HG02798 (cell line): ENCODE results near the gene CLCNKA.
"Not testable (repeated sequence)": the region's sequence is repeated elsewhere in the genome, so short reads cannot be mapped to it uniquely, and the experiment has no call there.

Experiments used
- ATAC-seq: cut with Tn5 transposase; IDR thresholded peaks from one replicate; pipeline ENCODE4 v1.9.1; 2021; ENCODE audit warnings: mild to moderate bottlenecking; ENCODE audit not compliant: unreplicated experiment, poor library complexity

Gene CLCNKA

GRCh38 chr1:15997076-15997585 is 24.7 kb upstream of the CLCNKA start:
- no peak for ATAC-seq

GRCh38 chr1:15997637-15998280 is 24.1 kb upstream of the CLCNKA start:
- no peak for ATAC-seq

GRCh38 chr1:15998929-15999328 is 22.9 kb upstream of the CLCNKA start:
- ATAC-seq, result no peak

GRCh38 chr1:16001274-16001673 is 20.6 kb upstream of the CLCNKA start:
- not testable (repeated sequence) for ATAC-seq

- ATAC-seq, result no peak
Measured at GRCh38 chr1:16005597-16005996, 16.2 kb upstream of the CLCNKA start.

GRCh38 chr1:16006010-16006409 is 15.8 kb upstream of the CLCNKA start:
- ATAC-seq, result no peak

- ATAC-seq, result no peak
Measured at GRCh38 chr1:16006552-16007485, 15.0 kb upstream of the CLCNKA start.

GRCh38 chr1:16007671-16008341 is 14.0 kb upstream of the CLCNKA start:
- ATAC-seq, result no peak

GRCh38 chr1:16009030-16009460 is 12.8 kb upstream of the CLCNKA start:
- ATAC-seq, result peak; percentile 44

GRCh38 chr1:16009678-16010077 is 12.2 kb upstream of the CLCNKA start:
- no peak for ATAC-seq

- ATAC-seq, result no peak
Measured at GRCh38 chr1:16010837-16011236, 11.0 kb upstream of the CLCNKA start.

GRCh38 chr1:16011936-16012589 is 9.8 kb upstream of the CLCNKA start:
- ATAC-seq, result no peak

- ATAC-seq, result no peak
Measured at GRCh38 chr1:16012590-16013219, 9.1 kb upstream of the CLCNKA start.

GRCh38 chr1:16013220-16013907 is 8.5 kb upstream of the CLCNKA start:
- no peak for ATAC-seq

- no peak for ATAC-seq
Measured at GRCh38 chr1:16013908-16014258, 8.0 kb upstream of the CLCNKA start.

GRCh38 chr1:16014509-16015482 is 7.0 kb upstream of the CLCNKA start:
- no peak for ATAC-seq

- ATAC-seq, result no peak
Measured at GRCh38 chr1:16015491-16015890, 6.3 kb upstream of the CLCNKA start.
